Endothelial cell (in vitro differentiated cells): ENCODE results near the gene WDR36. TPM values are rescaled to one million over a fixed set of nuclear protein-coding genes. Genes with fewer than 3 reads are reported as not detected.
A peak's percentile ranks its signal among the peaks of the same experiment; 100 is the strongest.

Experiments used
- DNase-seq: peaks from one replicate; pipeline ENCODE4 v3.0.0; 2021; ENCODE audit warnings: low spot score
- H3K27ac Mint-ChIP-seq: one replicate; pipeline ENCODE4 v1.8.0; 2021; ENCODE audit warnings: mixed read lengths, inconsistent platforms; ENCODE audit not compliant: unreplicated experiment
- H3K27me3 Mint-ChIP-seq: one replicate; pipeline ENCODE4 v1.8.0; 2021; ENCODE audit warnings: mild to moderate bottlenecking, moderate library complexity, mixed read lengths, inconsistent platforms; ENCODE audit not compliant: unreplicated experiment
- H3K36me3 Mint-ChIP-seq: one replicate; pipeline ENCODE4 v1.8.0; 2021; ENCODE audit warnings: mild to moderate bottlenecking, low read depth, mixed read lengths, inconsistent platforms; ENCODE audit not compliant: unreplicated experiment
- H3K4me1 Mint-ChIP-seq: one replicate; pipeline ENCODE4 v1.8.0; 2021; ENCODE audit warnings: mild to moderate bottlenecking, mixed read lengths, inconsistent platforms; ENCODE audit not compliant: unreplicated experiment
- H3K4me3 Mint-ChIP-seq: one replicate; pipeline ENCODE4 v1.8.0; 2021; ENCODE audit warnings: mild to moderate bottlenecking, mixed read lengths, inconsistent platforms; ENCODE audit not compliant: unreplicated experiment
- H3K9me3 Mint-ChIP-seq: one replicate; pipeline ENCODE4 v1.8.0; 2021; ENCODE audit warnings: mixed read lengths, inconsistent platforms; ENCODE audit not compliant: unreplicated experiment
- total RNA-seq: library from RNA; stranded (reverse); fragmentation: NEBNext Ultra II Directional; extraction: Animal tissue kit (Norgen Biotek cat#: 25700); gene quantifications from one replicate; pipeline ENCODE4 v1.2.1, GENCODE V29; 2021; ENCODE audit not compliant: unreplicated experiment
- TF ChIP-seq, protein P1 (sequence below): fragments of 200-600 bp; sonication (generic); IDR thresholded peaks from one replicate; pipeline ENCODE4 v1.5.0; 2021; ENCODE audit warnings: antibody characterized with exemption; ENCODE audit not compliant: unreplicated experiment

Gene WDR36
- total RNA-seq, 1 donor from 2014 or later: 25.2 TPM

DNA sequence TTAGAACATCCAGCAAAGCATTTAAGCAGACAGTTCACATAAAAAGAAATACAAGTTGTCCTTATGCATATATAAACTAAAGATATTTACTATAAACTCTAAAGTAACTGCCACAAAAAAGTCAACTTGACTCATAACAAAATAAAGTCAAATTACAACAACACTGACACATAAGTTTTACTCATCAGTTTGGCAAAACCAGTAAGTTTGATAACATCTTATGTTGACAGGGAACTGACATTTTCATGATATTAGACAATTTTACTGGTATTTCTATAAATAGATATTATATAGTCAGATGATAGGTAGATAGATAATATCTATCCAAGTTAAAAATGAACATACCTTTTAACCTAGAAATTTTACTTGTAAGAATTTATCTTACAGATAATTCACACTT is 30.5 kb upstream of the WDR36 start:
- Mint-ChIP-seq H3K9me3 (no peaks in the 10 kb centered on the region), H3K4me1 (peaks cover 13% of the 10 kb centered on the region), H3K27ac (no peak overlapping the region), H3K27me3 (peaks cover 2% of the 10 kb centered on the region), H3K36me3 (no peaks in the 10 kb centered on the region), H3K4me3 (no peak overlapping the region)
- no peak for DNase-seq
- TF ChIP-seq, protein P1, sequence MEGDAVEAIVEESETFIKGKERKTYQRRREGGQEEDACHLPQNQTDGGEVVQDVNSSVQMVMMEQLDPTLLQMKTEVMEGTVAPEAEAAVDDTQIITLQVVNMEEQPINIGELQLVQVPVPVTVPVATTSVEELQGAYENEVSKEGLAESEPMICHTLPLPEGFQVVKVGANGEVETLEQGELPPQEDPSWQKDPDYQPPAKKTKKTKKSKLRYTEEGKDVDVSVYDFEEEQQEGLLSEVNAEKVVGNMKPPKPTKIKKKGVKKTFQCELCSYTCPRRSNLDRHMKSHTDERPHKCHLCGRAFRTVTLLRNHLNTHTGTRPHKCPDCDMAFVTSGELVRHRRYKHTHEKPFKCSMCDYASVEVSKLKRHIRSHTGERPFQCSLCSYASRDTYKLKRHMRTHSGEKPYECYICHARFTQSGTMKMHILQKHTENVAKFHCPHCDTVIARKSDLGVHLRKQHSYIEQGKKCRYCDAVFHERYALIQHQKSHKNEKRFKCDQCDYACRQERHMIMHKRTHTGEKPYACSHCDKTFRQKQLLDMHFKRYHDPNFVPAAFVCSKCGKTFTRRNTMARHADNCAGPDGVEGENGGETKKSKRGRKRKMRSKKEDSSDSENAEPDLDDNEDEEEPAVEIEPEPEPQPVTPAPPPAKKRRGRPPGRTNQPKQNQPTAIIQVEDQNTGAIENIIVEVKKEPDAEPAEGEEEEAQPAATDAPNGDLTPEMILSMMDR: no peak

DNA sequence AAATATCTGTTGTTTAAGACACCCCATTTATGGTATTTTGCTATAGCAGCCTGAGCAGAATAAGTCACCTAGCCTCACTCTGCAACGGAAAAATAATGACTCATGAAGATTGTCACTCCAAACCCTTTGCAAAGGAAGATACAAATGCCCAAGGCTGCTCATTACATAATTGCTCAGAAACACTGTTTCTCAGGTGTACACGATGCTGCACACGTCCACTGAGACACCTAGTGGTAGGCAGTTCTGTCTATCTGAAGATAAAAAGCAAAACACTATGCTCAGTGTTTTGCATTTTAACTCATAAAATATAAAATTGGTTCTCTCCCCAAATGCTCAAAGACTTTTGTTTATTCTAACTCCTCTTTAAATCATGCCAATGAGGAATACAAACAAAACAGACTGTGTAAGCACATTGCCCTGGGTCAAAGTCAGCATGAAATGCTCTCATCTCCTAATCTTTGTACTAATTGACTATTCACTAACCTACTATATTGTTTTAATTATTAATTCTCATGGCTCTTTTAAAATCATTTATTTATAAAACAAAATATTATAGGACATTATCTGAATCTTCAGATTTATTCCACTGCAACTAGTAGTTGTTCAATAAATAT is 28.3 kb upstream of the WDR36 start:
- DNase-seq: no peak
- H3K4me3 Mint-ChIP-seq: no peak overlapping the region

DNA sequence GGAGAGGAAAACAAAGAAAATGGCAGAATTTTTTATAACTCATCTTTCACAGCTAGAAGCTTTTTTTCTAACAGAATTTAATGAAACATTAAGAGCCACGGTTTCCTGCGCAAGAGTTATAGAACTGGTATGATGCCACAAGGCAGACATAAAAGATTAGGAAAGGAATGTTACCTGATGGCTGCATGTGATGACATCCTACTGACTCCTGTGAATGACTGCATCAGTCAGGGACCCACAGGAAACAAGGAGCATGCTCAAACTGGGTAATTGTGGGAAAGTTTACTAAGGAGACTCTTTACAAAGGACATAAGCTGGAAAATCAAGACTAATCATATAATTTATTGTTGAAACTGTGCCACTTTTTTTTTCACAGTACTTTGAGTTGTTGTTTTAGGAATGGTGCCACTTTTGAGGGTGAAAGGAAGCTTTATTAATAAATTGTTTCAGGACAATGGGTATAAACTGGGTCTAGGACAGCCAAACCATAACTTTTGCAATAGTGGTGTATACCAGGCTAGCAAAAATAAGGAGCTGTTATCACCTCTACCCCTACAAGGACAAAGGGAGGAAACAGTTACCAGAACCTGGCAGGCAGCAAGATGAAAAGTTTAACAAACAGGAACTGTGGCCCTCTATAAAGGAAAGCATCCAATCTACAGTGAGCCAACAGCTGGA is 25.7 kb upstream of the WDR36 start:
- no peaks in the 10 kb centered on the region for H3K9me3 Mint-ChIP-seq
- no peak for DNase-seq
- H3K27me3 Mint-ChIP-seq: peaks cover 6% of the 10 kb centered on the region
- TF ChIP-seq, protein P1: no peak
- peak overlapping the region; percentile 86 for H3K27ac Mint-ChIP-seq
- no peaks in the 10 kb centered on the region for H3K36me3 Mint-ChIP-seq
- no peak overlapping the region for H3K4me3 Mint-ChIP-seq
- peaks cover 34% of the 10 kb centered on the region for H3K4me1 Mint-ChIP-seq

More for the DNA sequence above, 28.3 kb upstream of the WDR36 start:
- Mint-ChIP-seq H3K9me3 (no peaks in the 10 kb centered on the region), H3K36me3 (no peaks in the 10 kb centered on the region), H3K27ac (no peak overlapping the region), H3K27me3 (no peaks in the 10 kb centered on the region), H3K4me1 (peaks cover 34% of the 10 kb centered on the region)
- TF ChIP-seq, protein P1: no peak

DNA sequence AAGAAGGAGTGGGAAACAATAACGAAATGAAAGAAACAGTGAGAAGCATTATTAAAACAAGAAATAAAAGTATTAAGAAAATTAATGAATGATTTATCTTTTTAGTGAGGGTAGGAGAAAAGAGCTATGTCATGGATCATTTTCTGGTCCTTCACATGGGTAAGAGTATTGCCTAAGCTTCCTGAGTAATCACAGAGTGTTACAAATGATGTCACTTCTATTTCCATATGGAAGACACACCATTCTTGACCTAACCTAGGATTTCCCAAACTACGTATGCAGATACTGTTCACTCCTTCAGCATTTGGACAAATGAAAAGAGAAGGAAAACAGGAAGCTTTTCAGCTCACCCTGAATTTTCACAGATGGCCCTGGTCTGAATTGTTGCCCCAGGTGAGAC is 23.9 kb upstream of the WDR36 start:
- Mint-ChIP-seq H3K9me3 (no peaks in the 10 kb centered on the region), H3K36me3 (no peaks in the 10 kb centered on the region), H3K27ac (no peak overlapping the region), H3K4me1 (peaks cover 34% of the 10 kb centered on the region), H3K27me3 (peaks cover 9% of the 10 kb centered on the region), H3K4me3 (no peak overlapping the region)
- no peak for DNase-seq
- TF ChIP-seq, protein P1: no peak

DNA sequence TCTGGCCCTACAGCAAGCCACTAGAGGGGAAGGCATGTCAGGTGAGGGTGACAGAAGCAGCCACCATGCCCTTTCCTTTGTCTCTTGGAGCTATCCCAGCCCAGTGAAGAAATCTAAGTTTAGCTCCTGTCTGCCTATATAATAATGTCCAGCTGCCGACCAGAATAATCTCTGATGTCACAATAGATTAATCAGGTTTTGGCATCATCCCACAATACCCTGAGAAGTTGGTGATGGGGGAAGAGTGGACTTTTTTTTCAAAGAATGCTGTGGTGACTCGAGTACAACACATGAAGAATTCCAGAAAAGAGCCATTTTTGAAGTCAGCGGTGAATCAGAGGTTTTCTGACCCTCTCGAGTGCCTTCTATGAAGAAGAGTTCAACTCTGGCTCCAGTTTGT is 22.3 kb upstream of the WDR36 start:
- H3K9me3 Mint-ChIP-seq: no peaks in the 10 kb centered on the region
- peaks cover 37% of the 10 kb centered on the region for H3K4me1 Mint-ChIP-seq
- TF ChIP-seq, protein P1: no peak
- H3K36me3 Mint-ChIP-seq: no peaks in the 10 kb centered on the region
- H3K27ac Mint-ChIP-seq: no peak overlapping the region
- peak overlapping the region; percentile 29 for H3K4me3 Mint-ChIP-seq
- H3K27me3 Mint-ChIP-seq: peaks cover 10% of the 10 kb centered on the region
- DNase-seq: no peak
